Transverse colon (tissue), 4 donors: ENCODE measurements around the gene DERA. TPM values are rescaled to one million over a fixed set of nuclear protein-coding genes. Genes with fewer than 3 reads are reported as not detected.

Experiments used
- DNase-seq: peaks from one replicate; pipeline ENCODE4 v3.0.0-alpha.2; 2019
- H3K27ac ChIP-seq, 4 donors: fragments of 200-600 bp; sonication (generic); 2 replicates each; pipeline ENCODE4 v1.5.1; 2016 to 2018; ENCODE audit warnings: inconsistent platforms in 4 of 4
- H3K27me3 ChIP-seq: fragments of 200-600 bp; sonication (generic); 2 replicates; pipeline ENCODE4 v1.5.1; 2017; ENCODE audit warnings: inconsistent platforms
- H3K36me3 ChIP-seq, 4 donors: fragments of 200-600 bp; sonication (generic); 2 replicates each; pipeline ENCODE4 v1.5.1; 2017 to 2019; ENCODE audit warnings: inconsistent platforms in 4 of 4
- H3K4me1 ChIP-seq, 4 donors: fragments of 200-600 bp; sonication (generic); 2 replicates each; pipeline ENCODE4 v1.5.1; 2017 to 2020; ENCODE audit warnings: inconsistent platforms in 4 of 4
- H3K4me3 ChIP-seq, 4 donors: fragments of 200-600 bp; sonication (generic); 1 replicate in 1 of 4; 2 replicates in 3 of 4; pipeline versions ENCODE4 v1.5.1 to v1.6.1; 2017 to 2019; ENCODE audit warnings: inconsistent platforms in 4 of 4
- H3K9me3 ChIP-seq, 2 donors: fragments of 200-600 bp; sonication (generic); 2 replicates each; pipeline ENCODE4 v1.5.1; 2017 to 2019; ENCODE audit warnings: inconsistent platforms in 2 of 2
- CTCF ChIP-seq, 5 experiments: fragments of 200-600 bp in 3 of 5; fragments of 450-650 bp in 2 of 5; sonication (generic) in 3 of 5; IDR thresholded peaks; 1 replicate in 2 of 5; 2 replicates in 3 of 5; pipeline ENCODE4 v1.5.1; 2016 to 2017; ENCODE audit warnings: antibody characterized with exemption in 5 of 5, inconsistent platforms in 3 of 5, mild to moderate bottlenecking in 2 of 5, moderate library complexity in 1 of 5
- EP300 ChIP-seq: sonication (generic); formaldehyde crosslinking; IDR thresholded peaks from one replicate; pipeline ENCODE4 v1.6.1; 2017; ENCODE audit warnings: antibody characterized with exemption, low read depth
- POLR2A ChIP-seq: fragments of 450-650 bp; IDR thresholded peaks from one replicate; pipeline ENCODE4 v1.6.1; 2016; ENCODE audit warnings: antibody characterized with exemption, mild to moderate bottlenecking, moderate library complexity
- POLR2AphosphoS5 ChIP-seq, 3 donors: sonication (generic); formaldehyde crosslinking; IDR thresholded peaks; one replicate each; pipeline ENCODE4 v1.6.1; 2016; ENCODE audit warnings: antibody characterized with exemption in 3 of 3
- WGBS, 2 donors: methylation state at CpG; one replicate each; pipeline ENCODE4 v1.1.5; 2018; ENCODE audit warnings: low coverage in 1 of 2; 5-methylcytosine and 5-hydroxymethylcytosine counted together
- in situ Hi-C, 4 donors: fragments of 200-750 bp; cut with MboI; loops; one replicate each; pipeline versions ENCODE4 v1.15.0 to v1.15.1; 2017; ENCODE audit warnings: low sequenced_read_pairs in 3 of 4, low pct_ligation_motif_present in 1 of 4, low pct_unique_long_range_greater_than_20kb in 1 of 4
- intact Hi-C: fragments of 100-400 bp; cut with DNase I; formaldehyde crosslinking; loops from one replicate; pipeline ENCODE4 v1.15.1; 2023; ENCODE audit warnings: low total_unique reads
- total RNA-seq, 4 donors: library from RNA; depleted of rRNA; stranded (reverse); fragments of >200 nt; gene quantifications; one replicate each; pipeline ENCODE4 v1.1.0, GENCODE V29; 2016

The DERA gene
- total RNA-seq, 4 donors from 2014 or later, result 9.2 to 112 (median 69.9) TPM

- in situ Hi-C loops, result no loop called here
- H3K36me3 ChIP-seq, result no peaks in the 10 kb centered on the region
- 42 to 43% methylated on average over 3 to 6 of the region's 6 CpGs for WGBS, 2 donors
- peaks cover 6 to 41% (median 18%) of the 10 kb centered on the region in 4 donors for H3K4me1 ChIP-seq
- no peak for DNase-seq
- peak overlapping the region in 3 of 4 donors; percentile 70 to 84 (median 76) for H3K4me3 ChIP-seq
- TF ChIP-seq EP300 (no peak), CTCF (IDR thresholded peaks at IDR 0.05) (no peak), POLR2A (no peak), POLR2AphosphoS5 (IDR thresholded peaks at IDR 0.05) (no peak)
- intact Hi-C loops, result no loop called here
- no peaks in the 10 kb centered on the region for H3K27me3 ChIP-seq
- no peaks in the 10 kb centered on the region for H3K9me3 ChIP-seq
- peak overlapping the region; percentile 91 to 95 (median 94) for H3K27ac ChIP-seq
These were observed 27.6 kb upstream of the DERA start for GRCh38 chr12:15883536-15883935.

DNA sequence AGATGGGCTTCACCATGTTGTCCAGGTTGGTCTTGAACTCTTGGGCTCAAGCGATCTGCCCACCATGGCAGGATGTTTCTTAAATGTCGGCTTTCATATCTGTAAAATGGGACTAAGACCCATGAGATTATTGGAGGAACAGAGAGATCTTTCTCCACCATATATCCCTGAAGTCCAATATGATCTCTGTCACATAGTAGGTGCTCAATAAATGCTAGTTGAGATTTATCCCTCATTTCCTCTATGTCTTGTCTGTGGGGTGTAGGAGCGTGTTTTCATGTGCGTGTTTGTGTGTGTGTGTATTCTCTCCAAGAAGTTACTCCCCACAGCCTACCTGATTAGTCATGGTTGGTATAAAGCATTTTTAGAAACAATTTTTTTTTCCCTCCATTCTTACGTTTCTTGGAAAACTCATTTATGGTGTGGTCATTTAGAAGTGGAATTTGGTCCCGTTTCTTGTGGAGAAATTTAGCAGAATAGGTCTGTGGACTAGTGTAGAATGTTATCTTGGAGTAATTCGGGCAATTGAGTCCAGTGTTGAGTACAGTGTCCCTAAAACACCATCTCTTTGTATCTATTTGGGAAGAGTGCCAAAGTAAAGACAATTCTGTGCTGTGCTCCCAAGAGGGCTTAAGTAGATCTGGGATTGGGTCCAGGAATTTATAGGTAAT lies 24.6 kb upstream of the DERA start:
- intact Hi-C loops, result no loop called here
- H3K4me3 ChIP-seq, result no peak overlapping the region
- TF ChIP-seq EP300, result no peak
- no peak for TF ChIP-seq POLR2AphosphoS5 (IDR thresholded peaks at IDR 0.05)
- TF ChIP-seq POLR2A, result no peak
- TF ChIP-seq CTCF (IDR thresholded peaks at IDR 0.05), result no peak
- 58 to 78% methylated on average over 5 to 7 of the region's 7 CpGs for WGBS, 2 donors
- no peaks in the 10 kb centered on the region for H3K9me3 ChIP-seq
- in situ Hi-C loops, result no loop called here
- no peak overlapping the region for H3K27ac ChIP-seq
- peaks cover 6 to 42% (median 18%) of the 10 kb centered on the region in 4 donors for H3K4me1 ChIP-seq
- DNase-seq, result no peak
- no peaks in the 10 kb centered on the region for H3K27me3 ChIP-seq
- H3K36me3 ChIP-seq, result peaks cover 0 to 16% (median 4%) of the 10 kb centered on the region in 4 donors

DNA sequence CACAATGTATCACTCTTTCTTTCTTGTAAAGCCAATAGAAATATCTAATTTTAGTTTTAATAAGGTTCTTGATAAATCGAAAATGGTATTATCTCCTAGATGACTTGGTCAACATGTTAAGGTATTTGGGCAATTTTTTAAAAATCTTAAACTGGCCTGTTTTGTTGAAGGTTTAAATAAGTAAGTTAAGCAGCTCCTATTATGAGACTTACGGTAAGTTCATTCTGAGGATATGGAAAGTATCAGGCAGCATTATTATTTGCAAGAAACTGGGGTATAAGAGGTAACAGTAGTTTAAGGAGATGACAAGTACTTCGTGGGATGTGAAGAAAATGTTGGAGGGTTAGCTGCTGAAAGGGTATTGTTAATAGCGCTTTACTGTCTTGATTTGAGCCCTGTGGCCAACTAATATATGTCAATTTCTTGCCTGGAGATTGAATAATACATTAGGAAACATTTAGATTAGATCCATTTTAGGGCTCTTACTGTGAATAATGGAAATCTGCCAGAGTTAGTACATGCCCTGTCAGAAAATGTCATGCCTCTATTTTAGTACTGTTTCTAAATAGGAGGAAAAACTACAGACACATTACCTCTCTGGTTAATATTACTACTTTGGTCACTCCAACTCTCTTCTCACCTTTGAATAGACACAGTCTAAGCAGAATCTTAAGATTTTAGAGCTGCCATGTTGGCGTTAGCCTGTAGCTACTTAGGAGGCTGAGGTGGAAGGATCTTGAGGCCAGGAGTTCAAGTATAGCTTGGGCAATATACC lies 23.9 kb upstream of the DERA start:
- in situ Hi-C loops (no loop called here), intact Hi-C loops (no loop called here)
- Histone ChIP-seq H3K4me3 (no peak overlapping the region), H3K9me3 (no peaks in the 10 kb centered on the region), H3K27ac (no peak overlapping the region), H3K36me3 (peaks cover 0 to 17% (median 6%) of the 10 kb centered on the region in 4 donors), H3K27me3 (no peaks in the 10 kb centered on the region), H3K4me1 (peaks cover 6 to 45% (median 18%) of the 10 kb centered on the region in 4 donors)
- TF ChIP-seq CTCF (IDR thresholded peaks at IDR 0.05) (no peak), POLR2AphosphoS5 (IDR thresholded peaks at IDR 0.05) (no peak), EP300 (no peak), POLR2A (no peak)
- 81 to 86% methylated on average over 5 of the region's 5 CpGs for WGBS, 2 donors
- DNase-seq, result no peak

GRCh38 chr12:15892645-15893259 lies 18.4 kb upstream of the DERA start:
- H3K9me3 ChIP-seq, result no peaks in the 10 kb centered on the region
- DNase-seq, result no peak
- no peak overlapping the region for H3K4me3 ChIP-seq
- peaks cover 0 to 37% (median 11%) of the 10 kb centered on the region in 4 donors for H3K36me3 ChIP-seq
- intact Hi-C loops (no loop called here), in situ Hi-C loops (no loop called here)
- H3K27ac ChIP-seq, result peak overlapping the region in 1 of 4 donors; percentile 14
- TF ChIP-seq EP300, result no peak
- peaks cover 0 to 22% (median 0%) of the 10 kb centered on the region in 4 donors for H3K4me1 ChIP-seq
- 74 to 78% methylated on average over 5 of the region's 5 CpGs for WGBS, 2 donors
- no peaks in the 10 kb centered on the region for H3K27me3 ChIP-seq
